H1 (cell line): Measurements from ENCODE around the gene NEO1. TPM values are rescaled to one million over a fixed set of nuclear protein-coding genes. Genes with fewer than 3 reads are reported as not detected.

Experiments
- ASH2L ChIP-seq: fragments of 200-600, 300-600 bp; sonication (generic); IDR thresholded peaks from one replicate; pipeline ENCODE4 v1.7.1; 2017; ENCODE audit warnings: low read length
- CEBPB ChIP-seq: IDR thresholded peaks from 2 replicates; pipeline ENCODE4 v1.6.1; 2012; ENCODE audit warnings: low read depth, low read length
- CHD1 ChIP-seq: IDR thresholded peaks from 2 replicates; pipeline ENCODE4 v1.6.1; 2012; ENCODE audit warnings: low read depth, low read length, improper control_type of control experiment
- EGR1 ChIP-seq: IDR thresholded peaks from 2 replicates; pipeline ENCODE4 v1.6.1; 2011; ENCODE audit warnings: low read depth, low read length, borderline replicate concordance
- EP300 ChIP-seq, 2 experiments: IDR thresholded peaks; 1 replicate in 1 of 2; 2 replicates in 1 of 2; pipeline ENCODE4 v1.6.1; 2011 to 2012; ENCODE audit warnings: low read depth in 2 of 2, low read length in 2 of 2, mild to moderate bottlenecking in 2 of 2, borderline replicate concordance in 1 of 2, inconsistent platforms in 1 of 2, moderate library complexity in 1 of 2
- HDAC2 ChIP-seq, 2 experiments: fragments of 300-600 bp in 1 of 2; sonication (generic) in 1 of 2; IDR thresholded peaks; 2 replicates each; pipeline ENCODE4 v1.6.1; 2011 to 2012; ENCODE audit warnings: low read depth in 2 of 2, low read length in 2 of 2, mild to moderate bottlenecking in 2 of 2, moderate library complexity in 2 of 2, borderline replicate concordance in 1 of 2, inconsistent platforms in 1 of 2
- KDM4A ChIP-seq: IDR thresholded peaks from one replicate; pipeline ENCODE4 v1.7.1; 2012; ENCODE audit warnings: low read depth, mild to moderate bottlenecking, moderate library complexity, low read length, inconsistent platforms; ENCODE audit not compliant: severe bottlenecking
- POLR2A ChIP-seq, 2 experiments: IDR thresholded peaks; 1 replicate in 1 of 2; 2 replicates in 1 of 2; pipeline ENCODE4 v1.6.1; 2011; ENCODE audit warnings: low read depth in 2 of 2, low read length in 2 of 2, mild to moderate bottlenecking in 2 of 2; ENCODE audit errors: control extremely low read depth in 1 of 2
- SAP30 ChIP-seq: fragments of 300-600 bp; sonication (generic); IDR thresholded peaks from 2 replicates; pipeline ENCODE4 v1.7.1; 2012; ENCODE audit warnings: low read length, moderate library complexity, mild to moderate bottlenecking, inconsistent platforms; ENCODE audit not compliant: insufficient read depth, insufficient replicate concordance
- ZNF274 ChIP-seq: IDR thresholded peaks from 2 replicates; pipeline ENCODE4 v1.7.0; 2012; ENCODE audit warnings: low read length, borderline replicate concordance; ENCODE audit errors: extremely low read depth
- polyA plus RNA-seq, 7 experiments: library from polyadenylated mRNA; depleted of rRNA in 3 of 7; stranded (reverse) in 5 of 7; unstranded in 2 of 7; fragments of >200 nt in 5 of 7; fragments of 200-250 nt in 2 of 7; gene quantifications; 1 replicate in 5 of 7; 2 replicates in 1 of 7; 4 replicates in 1 of 7; pipeline versions ENCODE4 v1.2.1 to v1.2.3, GENCODE V29; 2011 to 2013; ENCODE audit warnings: missing spikeins in 2 of 7, mixed read lengths in 2 of 7
- total RNA-seq: library from RNA; stranded (reverse); fragmentation: NEBNext Ultra II Directional; extraction: Animal tissue kit (Norgen Biotek cat#: 25700); gene quantifications from 2 replicates; pipeline ENCODE4 v1.2.1, GENCODE V29; 2021
- TF ChIP-seq, protein P1 (sequence below): fragments of 300-600 bp; sonication (generic); IDR thresholded peaks from 2 replicates; pipeline ENCODE4 v1.7.1; 2012; ENCODE audit warnings: low read length, moderate library complexity, mild to moderate bottlenecking, inconsistent platforms; ENCODE audit not compliant: insufficient replicate concordance
- TF ChIP-seq, protein P2 (sequence below): IDR thresholded peaks from 2 replicates; pipeline ENCODE4 v1.6.1; 2012; ENCODE audit warnings: inconsistent platforms

NEO1 gene
- total and polyA plus RNA-seq, 2 of the 8 experiments (the other 6 are each of a cell fraction or from before 2014, with no cell fraction given): 36.0 to 51.0 TPM

DNA sequence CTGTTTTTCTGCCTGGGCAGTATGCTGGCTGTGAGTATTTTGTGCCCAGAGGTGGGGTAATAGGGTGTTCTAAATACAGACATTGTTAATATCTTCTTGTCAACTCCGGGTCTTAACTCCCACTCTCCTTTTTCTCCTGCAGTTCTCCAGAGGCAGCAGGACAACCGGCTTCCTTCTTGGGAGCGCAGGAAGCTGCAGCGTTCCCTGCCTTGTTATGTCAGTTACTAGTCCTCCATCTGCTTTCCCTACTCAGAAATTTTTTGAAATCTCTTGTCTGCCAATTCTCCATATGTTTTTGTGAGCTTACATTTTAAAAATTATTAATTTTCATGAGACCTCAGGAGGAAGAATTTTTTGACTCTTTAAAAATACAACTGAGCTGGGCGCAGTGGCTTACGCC is 67.2 kb downstream of the NEO1 start (continued):
- TF ChIP-seq, protein P1, sequence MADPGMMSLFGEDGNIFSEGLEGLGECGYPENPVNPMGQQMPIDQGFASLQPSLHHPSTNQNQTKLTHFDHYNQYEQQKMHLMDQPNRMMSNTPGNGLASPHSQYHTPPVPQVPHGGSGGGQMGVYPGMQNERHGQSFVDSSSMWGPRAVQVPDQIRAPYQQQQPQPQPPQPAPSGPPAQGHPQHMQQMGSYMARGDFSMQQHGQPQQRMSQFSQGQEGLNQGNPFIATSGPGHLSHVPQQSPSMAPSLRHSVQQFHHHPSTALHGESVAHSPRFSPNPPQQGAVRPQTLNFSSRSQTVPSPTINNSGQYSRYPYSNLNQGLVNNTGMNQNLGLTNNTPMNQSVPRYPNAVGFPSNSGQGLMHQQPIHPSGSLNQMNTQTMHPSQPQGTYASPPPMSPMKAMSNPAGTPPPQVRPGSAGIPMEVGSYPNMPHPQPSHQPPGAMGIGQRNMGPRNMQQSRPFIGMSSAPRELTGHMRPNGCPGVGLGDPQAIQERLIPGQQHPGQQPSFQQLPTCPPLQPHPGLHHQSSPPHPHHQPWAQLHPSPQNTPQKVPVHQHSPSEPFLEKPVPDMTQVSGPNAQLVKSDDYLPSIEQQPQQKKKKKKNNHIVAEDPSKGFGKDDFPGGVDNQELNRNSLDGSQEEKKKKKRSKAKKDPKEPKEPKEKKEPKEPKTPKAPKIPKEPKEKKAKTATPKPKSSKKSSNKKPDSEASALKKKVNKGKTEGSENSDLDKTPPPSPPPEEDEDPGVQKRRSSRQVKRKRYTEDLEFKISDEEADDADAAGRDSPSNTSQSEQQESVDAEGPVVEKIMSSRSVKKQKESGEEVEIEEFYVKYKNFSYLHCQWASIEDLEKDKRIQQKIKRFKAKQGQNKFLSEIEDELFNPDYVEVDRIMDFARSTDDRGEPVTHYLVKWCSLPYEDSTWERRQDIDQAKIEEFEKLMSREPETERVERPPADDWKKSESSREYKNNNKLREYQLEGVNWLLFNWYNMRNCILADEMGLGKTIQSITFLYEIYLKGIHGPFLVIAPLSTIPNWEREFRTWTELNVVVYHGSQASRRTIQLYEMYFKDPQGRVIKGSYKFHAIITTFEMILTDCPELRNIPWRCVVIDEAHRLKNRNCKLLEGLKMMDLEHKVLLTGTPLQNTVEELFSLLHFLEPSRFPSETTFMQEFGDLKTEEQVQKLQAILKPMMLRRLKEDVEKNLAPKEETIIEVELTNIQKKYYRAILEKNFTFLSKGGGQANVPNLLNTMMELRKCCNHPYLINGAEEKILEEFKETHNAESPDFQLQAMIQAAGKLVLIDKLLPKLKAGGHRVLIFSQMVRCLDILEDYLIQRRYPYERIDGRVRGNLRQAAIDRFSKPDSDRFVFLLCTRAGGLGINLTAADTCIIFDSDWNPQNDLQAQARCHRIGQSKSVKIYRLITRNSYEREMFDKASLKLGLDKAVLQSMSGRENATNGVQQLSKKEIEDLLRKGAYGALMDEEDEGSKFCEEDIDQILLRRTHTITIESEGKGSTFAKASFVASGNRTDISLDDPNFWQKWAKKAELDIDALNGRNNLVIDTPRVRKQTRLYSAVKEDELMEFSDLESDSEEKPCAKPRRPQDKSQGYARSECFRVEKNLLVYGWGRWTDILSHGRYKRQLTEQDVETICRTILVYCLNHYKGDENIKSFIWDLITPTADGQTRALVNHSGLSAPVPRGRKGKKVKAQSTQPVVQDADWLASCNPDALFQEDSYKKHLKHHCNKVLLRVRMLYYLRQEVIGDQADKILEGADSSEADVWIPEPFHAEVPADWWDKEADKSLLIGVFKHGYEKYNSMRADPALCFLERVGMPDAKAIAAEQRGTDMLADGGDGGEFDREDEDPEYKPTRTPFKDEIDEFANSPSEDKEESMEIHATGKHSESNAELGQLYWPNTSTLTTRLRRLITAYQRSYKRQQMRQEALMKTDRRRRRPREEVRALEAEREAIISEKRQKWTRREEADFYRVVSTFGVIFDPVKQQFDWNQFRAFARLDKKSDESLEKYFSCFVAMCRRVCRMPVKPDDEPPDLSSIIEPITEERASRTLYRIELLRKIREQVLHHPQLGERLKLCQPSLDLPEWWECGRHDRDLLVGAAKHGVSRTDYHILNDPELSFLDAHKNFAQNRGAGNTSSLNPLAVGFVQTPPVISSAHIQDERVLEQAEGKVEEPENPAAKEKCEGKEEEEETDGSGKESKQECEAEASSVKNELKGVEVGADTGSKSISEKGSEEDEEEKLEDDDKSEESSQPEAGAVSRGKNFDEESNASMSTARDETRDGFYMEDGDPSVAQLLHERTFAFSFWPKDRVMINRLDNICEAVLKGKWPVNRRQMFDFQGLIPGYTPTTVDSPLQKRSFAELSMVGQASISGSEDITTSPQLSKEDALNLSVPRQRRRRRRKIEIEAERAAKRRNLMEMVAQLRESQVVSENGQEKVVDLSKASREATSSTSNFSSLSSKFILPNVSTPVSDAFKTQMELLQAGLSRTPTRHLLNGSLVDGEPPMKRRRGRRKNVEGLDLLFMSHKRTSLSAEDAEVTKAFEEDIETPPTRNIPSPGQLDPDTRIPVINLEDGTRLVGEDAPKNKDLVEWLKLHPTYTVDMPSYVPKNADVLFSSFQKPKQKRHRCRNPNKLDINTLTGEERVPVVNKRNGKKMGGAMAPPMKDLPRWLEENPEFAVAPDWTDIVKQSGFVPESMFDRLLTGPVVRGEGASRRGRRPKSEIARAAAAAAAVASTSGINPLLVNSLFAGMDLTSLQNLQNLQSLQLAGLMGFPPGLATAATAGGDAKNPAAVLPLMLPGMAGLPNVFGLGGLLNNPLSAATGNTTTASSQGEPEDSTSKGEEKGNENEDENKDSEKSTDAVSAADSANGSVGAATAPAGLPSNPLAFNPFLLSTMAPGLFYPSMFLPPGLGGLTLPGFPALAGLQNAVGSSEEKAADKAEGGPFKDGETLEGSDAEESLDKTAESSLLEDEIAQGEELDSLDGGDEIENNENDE: no peak
- TF ChIP-seq KDM4A (no peak), EGR1 (no peak), ZNF274 (no peak), ASH2L (no peak), EP300 (IDR thresholded peaks at IDR 0.05; ENCODE audit: borderline replicate concordance in 1 of 2, low read depth in 2 of 2, low read length in 2 of 2) (no peak), HDAC2 (IDR thresholded peaks at IDR 0.05; ENCODE audit: borderline replicate concordance in 1 of 2, low read depth in 2 of 2, low read length in 2 of 2) (no peak), CHD1 (no peak), SAP30 (no peak), POLR2A (IDR thresholded peaks at IDR 0.05; ENCODE audit: control extremely low read depth in 1 of 2, low read depth in 2 of 2, low read length in 2 of 2) (no peak), CEBPB (no peak)
- TF ChIP-seq, protein P2, sequence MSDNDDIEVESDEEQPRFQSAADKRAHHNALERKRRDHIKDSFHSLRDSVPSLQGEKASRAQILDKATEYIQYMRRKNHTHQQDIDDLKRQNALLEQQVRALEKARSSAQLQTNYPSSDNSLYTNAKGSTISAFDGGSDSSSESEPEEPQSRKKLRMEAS: no peak
- TF ChIP-seq, all 59 proteins: peak for 0
